Left cardiac atrium (tissue), 2 donors: ENCODE results near the gene GXYLT2. TPM values are rescaled to one million over a fixed set of nuclear protein-coding genes. Genes with fewer than 3 reads are reported as not detected.

Experiments
- total RNA-seq, 2 donors: library from RNA; stranded (reverse); fragmentation: NEBNext Ultra II Directional; extraction: Animal tissue kit (Norgen Biotek cat#: 25700); gene quantifications; one replicate each; pipeline ENCODE4 v1.2.1, GENCODE V29; 2021
- donor health status: DM: no; HTN: yes; CAD: no; lungs with severe emphysema.
- donor health status: DM: yes; HTN: yes; CAD: no.

Gene GXYLT2
- total RNA-seq, 2 donors from 2014 or later: 26.3 to 27.4 TPM

Other genes starting within 250 kb of the GXYLT2 start
- 10 to 100 TPM; 16.2 to 21.8 TPM for gene SHQ1, start 39.6 kb upstream of the GXYLT2 start, total RNA-seq
- gene PPP4R2, start 108.8 kb downstream of the GXYLT2 start, total RNA-seq: 10 to 100 TPM; 48.1 to 65.3 TPM
- 1 to 10 TPM; 1.5 to 1.6 TPM for gene EBLN2, start 173.6 kb downstream of the GXYLT2 start, total RNA-seq